ENCODE results near the gene CFAP46.
"Not testable (repeated sequence)": the region's sequence is repeated elsewhere in the genome, so short reads cannot be mapped to it uniquely, and the experiment has no call there.

Gene CFAP46

GRCh38 chr10:132827861-132828539, 114.4 kb downstream of the CFAP46 start:
- peaks cover 8% of the 10 kb centered on the region for H3K27me3 ChIP-seq
- H3K4me3 ChIP-seq (ENCODE audit: low read depth in 1 of 2, low read length in 1 of 2), result no peak overlapping the region
- no peaks in the 10 kb centered on the region for H3K36me3 ChIP-seq
- H3K4me1 ChIP-seq (ENCODE audit: control insufficient read depth in 1 of 2, insufficient read depth in 1 of 2, low read depth in 1 of 2, low read length in 1 of 2), result no peaks in the 10 kb centered on the region
- no peak overlapping the region for H3K27ac ChIP-seq
- TF ChIP-seq CTCF (IDR thresholded peaks at IDR 0.05), result no peak
- no peaks in the 10 kb centered on the region for H3K9me3 ChIP-seq

- Histone ChIP-seq H3K4me1 (ENCODE audit: control insufficient read depth in 1 of 2, insufficient read depth in 1 of 2, low read depth in 1 of 2, low read length in 1 of 2) (no peaks in the 10 kb centered on the region), H3K4me3 (ENCODE audit: low read depth in 1 of 2, low read length in 1 of 2) (no peak overlapping the region), H3K36me3 (no peaks in the 10 kb centered on the region), H3K9me3 (no peaks in the 10 kb centered on the region), H3K27ac (no peak overlapping the region), H3K27me3 (peaks cover 8% of the 10 kb centered on the region)
- TF ChIP-seq CTCF (IDR thresholded peaks at IDR 0.05), result no peak
These were observed 115.0 kb downstream of the CFAP46 start for GRCh38 chr10:132827423-132827789.

GRCh38 chr10:132826524-132827422, 115.6 kb downstream of the CFAP46 start:
- Histone ChIP-seq H3K27me3 (peaks cover 8% of the 10 kb centered on the region), H3K27ac (no peak overlapping the region), H3K36me3 (no peaks in the 10 kb centered on the region), H3K4me3 (ENCODE audit: low read depth in 1 of 2, low read length in 1 of 2) (no peak overlapping the region), H3K9me3 (no peaks in the 10 kb centered on the region), H3K4me1 (ENCODE audit: control insufficient read depth in 1 of 2, insufficient read depth in 1 of 2, low read depth in 1 of 2, low read length in 1 of 2) (no peaks in the 10 kb centered on the region)
- TF ChIP-seq CTCF (IDR thresholded peaks at IDR 0.05), result no peak

GRCh38 chr10:132825783-132826523, 116.4 kb downstream of the CFAP46 start:
- H3K27me3 ChIP-seq; H3K36me3 ChIP-seq; H3K9me3 ChIP-seq; H3K27ac ChIP-seq; H3K4me3 ChIP-seq (ENCODE audit: low read depth in 1 of 2, low read length in 1 of 2); H3K4me1 ChIP-seq (ENCODE audit: control insufficient read depth in 1 of 2, insufficient read depth in 1 of 2, low read depth in 1 of 2, low read length in 1 of 2): not testable (repeated sequence)

GRCh38 chr10:132820056-132820455, 122.3 kb downstream of the CFAP46 start:
- peaks cover 4% of the 10 kb centered on the region for H3K27me3 ChIP-seq
- H3K4me3 ChIP-seq (ENCODE audit: low read depth in 1 of 2, low read length in 1 of 2), result no peak overlapping the region
- no peak for TF ChIP-seq CTCF (IDR thresholded peaks at IDR 0.05)
- H3K27ac ChIP-seq, result no peak overlapping the region
- no peaks in the 10 kb centered on the region for H3K36me3 ChIP-seq
- no peaks in the 10 kb centered on the region for H3K9me3 ChIP-seq
- H3K4me1 ChIP-seq (ENCODE audit: control insufficient read depth in 1 of 2, insufficient read depth in 1 of 2, low read depth in 1 of 2, low read length in 1 of 2), result no peaks in the 10 kb centered on the region

Measured in neutrophil (primary cell).